Measurements from ENCODE around the gene TRIM71.

DNA sequence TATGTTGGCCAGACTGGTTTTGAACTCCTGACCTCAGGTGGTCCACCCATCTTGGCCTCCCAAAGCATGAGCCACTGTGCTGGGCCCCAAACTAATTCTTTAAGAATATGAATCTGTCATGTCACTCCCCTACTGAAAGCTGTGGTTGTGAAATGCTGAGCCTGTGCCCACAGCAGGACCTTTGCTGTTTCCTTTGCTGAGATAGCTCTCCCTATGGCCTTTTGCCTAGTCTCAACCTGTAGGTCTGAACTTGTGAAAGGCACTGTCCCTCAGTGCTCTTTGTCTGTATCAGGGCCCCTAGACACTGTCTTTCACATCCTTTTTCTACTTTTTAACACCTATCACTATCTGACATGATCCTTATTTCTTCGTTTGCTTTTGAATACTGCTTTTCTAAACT, 70.9 kb downstream of the TRIM71 start:
- TF ChIP-seq POLR2A (IDR thresholded peaks at IDR 0.05) (no peak), CTCF (IDR thresholded peaks at IDR 0.05) (no peak), EP300 (IDR thresholded peaks at IDR 0.05) (no peak)
